K562 (cell line): ENCODE data around the gene VWA7. TPM values are rescaled to one million over a fixed set of nuclear protein-coding genes. Genes with fewer than 3 reads are reported as not detected.

Source experiments
- CAMTA2 ChIP-seq: fragments of 250-450 bp; sonication (Bioruptor Pico); conservative IDR thresholded peaks from 2 replicates; pipeline ENCODE4 v1.5.1; 2022
- CC2D1A ChIP-seq: fragments of 450-650 bp; IDR thresholded peaks from 2 replicates; pipeline ENCODE4 v1.6.1; 2017; ENCODE audit warnings: mild to moderate bottlenecking
- ETV6 ChIP-seq, 3 experiments: fragments of 150-350 bp in 1 of 3; sonication (generic) in 1 of 3; formaldehyde crosslinking in 1 of 3; IDR thresholded peaks; 2 replicates each; pipeline versions ENCODE4 v1.6.1 to v1.8.0; 2014 to 2022; ENCODE audit warnings: borderline replicate concordance in 2 of 3, low read depth in 2 of 3, antibody characterized with exemption in 1 of 3, low read length in 1 of 3, mild to moderate bottlenecking in 1 of 3, missing genetic modification reagents in 1 of 3
- KDM5B ChIP-seq: fragments of 200-600 bp; sonication (generic); IDR thresholded peaks from 2 replicates; pipeline ENCODE4 v1.6.1; 2012; ENCODE audit warnings: low read depth, mild to moderate bottlenecking, moderate library complexity, low read length, control low read depth, inconsistent platforms; ENCODE audit not compliant: insufficient replicate concordance
- KLF16 ChIP-seq: IDR thresholded peaks from 2 replicates; pipeline ENCODE4 v1.6.1; 2016; ENCODE audit warnings: antibody characterized with exemption
- MTA1 ChIP-seq: fragments of 450-650 bp; IDR thresholded peaks from 2 replicates; pipeline ENCODE4 v1.6.1; 2017; ENCODE audit warnings: borderline replicate concordance
- NBN ChIP-seq: fragments of 450-650 bp; IDR thresholded peaks from 2 replicates; pipeline ENCODE4 v1.6.1; 2016; ENCODE audit warnings: low read depth, mild to moderate bottlenecking
- PHF21A ChIP-seq: fragments of 450-650 bp; IDR thresholded peaks from 2 replicates; pipeline ENCODE4 v1.6.1; 2017; ENCODE audit warnings: low read depth, borderline replicate concordance
- TEAD1 ChIP-seq, 2 experiments: fragments of 450-650 bp in 1 of 2; sonication (generic) in 1 of 2; formaldehyde crosslinking; IDR thresholded peaks; 2 replicates each; pipeline versions ENCODE4 v1.4.0 to v1.8.0; 2020 to 2022; ENCODE audit warnings: mild to moderate bottlenecking in 2 of 2, missing genetic modification reagents in 1 of 2
- ZNF324 ChIP-seq: fragments of 250-450 bp; sonication (Bioruptor Pico); IDR thresholded peaks from 2 replicates; pipeline ENCODE4 v1.4.0; 2020; ENCODE audit warnings: mild to moderate bottlenecking
- polyA plus RNA-seq, 8 experiments: library from polyadenylated mRNA; depleted of rRNA in 4 of 8; stranded (reverse) in 5 of 8; unstranded in 3 of 8; fragments of >200 nt; fragmentation: Nextera tagmentation in 2 of 8; fragmentation: Illumina TruSeq in 1 of 8; extraction: Ambion mirVana in 2 of 8; extraction: Trizol in 1 of 8; gene quantifications; 2 replicates each; pipeline versions ENCODE4 v1.2.1 to v1.2.3, GENCODE V29; 2011 to 2014; ENCODE audit warnings: inconsistent platforms in 1 of 8, missing spikeins in 1 of 8
- total RNA-seq, 7 experiments: library from RNA; depleted of rRNA in 6 of 7; stranded (reverse); fragments of >200 nt in 6 of 7; fragmentation: Illumina TruSeq in 2 of 7; extraction: Trizol in 2 of 7; gene quantifications; 2 replicates each; pipeline versions ENCODE4 v1.2.1 to v1.2.3, GENCODE V29; 2011 to 2021; ENCODE audit warnings: low replicate concordance in 1 of 7
- TF ChIP-seq, protein P1 (sequence below): fragments of 450-650 bp; formaldehyde crosslinking; IDR thresholded peaks from 2 replicates; pipeline ENCODE4 v1.4.0; 2022; ENCODE audit warnings: missing genetic modification characterization
- TF ChIP-seq, protein P2 (sequence below): fragments of 450-650 bp; IDR thresholded peaks from 2 replicates; pipeline ENCODE4 v1.6.1; 2017; ENCODE audit warnings: mild to moderate bottlenecking, moderate library complexity
- TF ChIP-seq, protein P3 (sequence below): fragments of 200-800 bp; sonication (Bioruptor generic); IDR thresholded peaks from 2 replicates; pipeline ENCODE4 v1.6.1; 2016; ENCODE audit warnings: missing genetic modification characterization, missing compliant biosample characterization
- TF ChIP-seq, protein P4 (sequence below): sonication (generic); formaldehyde crosslinking; IDR thresholded peaks from 2 replicates; pipeline ENCODE4 v1.8.1; 2023; ENCODE audit warnings: mild to moderate bottlenecking, missing genetic modification reagents
- TF ChIP-seq, protein P5 (sequence below): fragments of 250-450 bp; sonication (Bioruptor Pico); IDR thresholded peaks from 2 replicates; pipeline ENCODE4 v1.5.0; 2021

VWA7 gene
- total and polyA plus RNA-seq, 9 of the 15 experiments (the other 6 are each of a cell fraction or from before 2014, with no cell fraction given): 0.18 to 2.9 (median 0.95) TPM

DNA sequence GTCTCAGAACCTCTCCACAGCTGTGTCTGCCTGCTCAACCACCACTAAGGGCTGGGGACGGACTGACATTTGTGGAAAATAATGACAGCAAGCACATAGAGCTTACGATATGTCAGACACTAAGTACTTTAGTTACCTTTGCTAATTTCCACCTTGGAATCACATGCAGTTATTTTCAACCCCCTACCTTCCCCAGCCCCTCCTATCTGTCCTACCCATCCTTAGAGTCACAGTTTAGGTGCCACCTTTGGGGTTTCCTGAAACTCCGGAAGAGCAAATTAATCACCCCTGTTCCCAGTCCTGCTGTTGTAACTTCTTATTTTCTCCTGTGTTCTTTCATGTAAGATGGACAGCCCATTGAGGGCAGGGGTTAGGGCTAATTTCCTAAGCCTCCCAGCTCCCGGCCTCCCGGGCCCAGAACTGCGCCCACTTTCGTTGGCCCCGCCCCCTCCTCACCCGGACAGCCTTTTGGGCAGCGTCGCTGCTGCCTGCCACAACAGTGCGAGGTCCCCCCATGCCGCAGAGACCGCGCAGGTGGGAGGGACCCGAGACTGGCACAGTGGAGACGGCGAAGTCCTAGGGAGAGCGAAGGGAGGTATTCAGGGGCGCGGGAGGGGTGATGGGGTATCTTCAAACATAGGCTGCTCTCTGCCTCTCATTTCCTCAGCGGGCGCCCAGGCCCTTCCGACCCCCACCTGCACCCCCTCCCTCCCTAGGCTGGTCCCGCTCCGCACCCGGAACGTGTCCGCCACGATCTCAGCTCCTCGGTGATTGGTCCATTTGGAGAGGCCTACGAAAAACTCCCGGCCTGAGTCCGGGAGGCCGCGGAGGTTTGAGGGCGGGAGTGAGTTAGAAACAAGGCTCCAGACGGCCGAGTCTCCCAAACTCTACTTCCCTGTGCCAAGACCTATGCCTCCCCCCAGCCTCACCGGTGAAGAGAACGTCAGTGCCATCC lies 49.1 kb downstream of the VWA7 start (continued):
- no peak for TF ChIP-seq NBN
- TF ChIP-seq, protein P1, sequence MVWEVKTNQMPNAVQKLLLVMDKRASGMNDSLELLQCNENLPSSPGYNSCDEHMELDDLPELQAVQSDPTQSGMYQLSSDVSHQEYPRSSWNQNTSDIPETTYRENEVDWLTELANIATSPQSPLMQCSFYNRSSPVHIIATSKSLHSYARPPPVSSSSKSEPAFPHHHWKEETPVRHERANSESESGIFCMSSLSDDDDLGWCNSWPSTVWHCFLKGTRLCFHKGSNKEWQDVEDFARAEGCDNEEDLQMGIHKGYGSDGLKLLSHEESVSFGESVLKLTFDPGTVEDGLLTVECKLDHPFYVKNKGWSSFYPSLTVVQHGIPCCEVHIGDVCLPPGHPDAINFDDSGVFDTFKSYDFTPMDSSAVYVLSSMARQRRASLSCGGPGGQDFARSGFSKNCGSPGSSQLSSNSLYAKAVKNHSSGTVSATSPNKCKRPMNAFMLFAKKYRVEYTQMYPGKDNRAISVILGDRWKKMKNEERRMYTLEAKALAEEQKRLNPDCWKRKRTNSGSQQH (CRISPR knock-in tag): peak; percentile 35; the same call in 1 of the 2 replicates
- TF ChIP-seq ZNF324: peak; percentile 6; the same call in 1 of the 2 replicates
- no peak for TF ChIP-seq CC2D1A
- TF ChIP-seq, protein P2, sequence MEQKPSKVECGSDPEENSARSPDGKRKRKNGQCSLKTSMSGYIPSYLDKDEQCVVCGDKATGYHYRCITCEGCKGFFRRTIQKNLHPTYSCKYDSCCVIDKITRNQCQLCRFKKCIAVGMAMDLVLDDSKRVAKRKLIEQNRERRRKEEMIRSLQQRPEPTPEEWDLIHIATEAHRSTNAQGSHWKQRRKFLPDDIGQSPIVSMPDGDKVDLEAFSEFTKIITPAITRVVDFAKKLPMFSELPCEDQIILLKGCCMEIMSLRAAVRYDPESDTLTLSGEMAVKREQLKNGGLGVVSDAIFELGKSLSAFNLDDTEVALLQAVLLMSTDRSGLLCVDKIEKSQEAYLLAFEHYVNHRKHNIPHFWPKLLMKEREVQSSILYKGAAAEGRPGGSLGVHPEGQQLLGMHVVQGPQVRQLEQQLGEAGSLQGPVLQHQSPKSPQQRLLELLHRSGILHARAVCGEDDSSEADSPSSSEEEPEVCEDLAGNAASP: no peak
- TF ChIP-seq, protein P3, sequence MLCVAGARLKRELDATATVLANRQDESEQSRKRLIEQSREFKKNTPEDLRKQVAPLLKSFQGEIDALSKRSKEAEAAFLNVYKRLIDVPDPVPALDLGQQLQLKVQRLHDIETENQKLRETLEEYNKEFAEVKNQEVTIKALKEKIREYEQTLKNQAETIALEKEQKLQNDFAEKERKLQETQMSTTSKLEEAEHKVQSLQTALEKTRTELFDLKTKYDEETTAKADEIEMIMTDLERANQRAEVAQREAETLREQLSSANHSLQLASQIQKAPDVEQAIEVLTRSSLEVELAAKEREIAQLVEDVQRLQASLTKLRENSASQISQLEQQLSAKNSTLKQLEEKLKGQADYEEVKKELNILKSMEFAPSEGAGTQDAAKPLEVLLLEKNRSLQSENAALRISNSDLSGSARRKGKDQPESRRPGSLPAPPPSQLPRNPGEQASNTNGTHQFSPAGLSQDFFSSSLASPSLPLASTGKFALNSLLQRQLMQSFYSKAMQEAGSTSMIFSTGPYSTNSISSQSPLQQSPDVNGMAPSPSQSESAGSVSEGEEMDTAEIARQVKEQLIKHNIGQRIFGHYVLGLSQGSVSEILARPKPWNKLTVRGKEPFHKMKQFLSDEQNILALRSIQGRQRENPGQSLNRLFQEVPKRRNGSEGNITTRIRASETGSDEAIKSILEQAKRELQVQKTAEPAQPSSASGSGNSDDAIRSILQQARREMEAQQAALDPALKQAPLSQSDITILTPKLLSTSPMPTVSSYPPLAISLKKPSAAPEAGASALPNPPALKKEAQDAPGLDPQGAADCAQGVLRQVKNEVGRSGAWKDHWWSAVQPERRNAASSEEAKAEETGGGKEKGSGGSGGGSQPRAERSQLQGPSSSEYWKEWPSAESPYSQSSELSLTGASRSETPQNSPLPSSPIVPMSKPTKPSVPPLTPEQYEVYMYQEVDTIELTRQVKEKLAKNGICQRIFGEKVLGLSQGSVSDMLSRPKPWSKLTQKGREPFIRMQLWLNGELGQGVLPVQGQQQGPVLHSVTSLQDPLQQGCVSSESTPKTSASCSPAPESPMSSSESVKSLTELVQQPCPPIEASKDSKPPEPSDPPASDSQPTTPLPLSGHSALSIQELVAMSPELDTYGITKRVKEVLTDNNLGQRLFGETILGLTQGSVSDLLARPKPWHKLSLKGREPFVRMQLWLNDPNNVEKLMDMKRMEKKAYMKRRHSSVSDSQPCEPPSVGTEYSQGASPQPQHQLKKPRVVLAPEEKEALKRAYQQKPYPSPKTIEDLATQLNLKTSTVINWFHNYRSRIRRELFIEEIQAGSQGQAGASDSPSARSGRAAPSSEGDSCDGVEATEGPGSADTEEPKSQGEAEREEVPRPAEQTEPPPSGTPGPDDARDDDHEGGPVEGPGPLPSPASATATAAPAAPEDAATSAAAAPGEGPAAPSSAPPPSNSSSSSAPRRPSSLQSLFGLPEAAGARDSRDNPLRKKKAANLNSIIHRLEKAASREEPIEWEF: no peak
- no peak for TF ChIP-seq PHF21A
- TF ChIP-seq, protein P4, sequence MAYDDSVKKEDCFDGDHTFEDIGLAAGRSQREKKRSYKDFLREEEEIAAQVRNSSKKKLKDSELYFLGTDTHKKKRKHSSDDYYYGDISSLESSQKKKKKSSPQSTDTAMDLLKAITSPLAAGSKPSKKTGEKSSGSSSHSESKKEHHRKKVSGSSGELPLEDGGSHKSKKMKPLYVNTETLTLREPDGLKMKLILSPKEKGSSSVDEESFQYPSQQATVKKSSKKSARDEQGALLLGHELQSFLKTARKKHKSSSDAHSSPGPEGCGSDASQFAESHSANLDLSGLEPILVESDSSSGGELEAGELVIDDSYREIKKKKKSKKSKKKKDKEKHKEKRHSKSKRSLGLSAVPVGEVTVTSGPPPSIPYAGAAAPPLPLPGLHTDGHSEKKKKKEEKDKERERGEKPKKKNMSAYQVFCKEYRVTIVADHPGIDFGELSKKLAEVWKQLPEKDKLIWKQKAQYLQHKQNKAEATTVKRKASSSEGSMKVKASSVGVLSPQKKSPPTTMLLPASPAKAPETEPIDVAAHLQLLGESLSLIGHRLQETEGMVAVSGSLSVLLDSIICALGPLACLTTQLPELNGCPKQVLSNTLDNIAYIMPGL (CRISPR knock-in tag): no peak
- TF ChIP-seq, protein P5, sequence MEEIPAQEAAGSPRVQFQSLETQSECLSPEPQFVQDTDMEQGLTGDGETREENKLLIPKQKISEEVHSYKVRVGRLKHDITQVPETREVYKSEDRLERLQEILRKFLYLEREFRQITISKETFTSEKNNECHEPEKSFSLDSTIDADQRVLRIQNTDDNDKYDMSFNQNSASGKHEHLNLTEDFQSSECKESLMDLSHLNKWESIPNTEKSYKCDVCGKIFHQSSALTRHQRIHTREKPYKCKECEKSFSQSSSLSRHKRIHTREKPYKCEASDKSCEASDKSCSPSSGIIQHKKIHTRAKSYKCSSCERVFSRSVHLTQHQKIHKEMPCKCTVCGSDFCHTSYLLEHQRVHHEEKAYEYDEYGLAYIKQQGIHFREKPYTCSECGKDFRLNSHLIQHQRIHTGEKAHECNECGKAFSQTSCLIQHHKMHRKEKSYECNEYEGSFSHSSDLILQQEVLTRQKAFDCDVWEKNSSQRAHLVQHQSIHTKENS: no peak
- TF ChIP-seq CAMTA2 (CRISPR knock-in tag): no peak
- TF ChIP-seq TEAD1 (CRISPR knock-in tag; IDR thresholded peaks at IDR 0.05): peak in 1 of 2 experiments; percentile 70; a peak in 2 of 4 replicates
- no peak for TF ChIP-seq ETV6 (IDR thresholded peaks at IDR 0.05; ENCODE audit: borderline replicate concordance in 1 of 2, low read depth in 2 of 2, low read length in 1 of 2)
- TF ChIP-seq ETV6 (CRISPR knock-in tag; IDR thresholded peaks at IDR 0.05; ENCODE audit: borderline replicate concordance): no peak
- no peak for TF ChIP-seq KLF16
- TF ChIP-seq KDM5B: peak; percentile 6
- TF ChIP-seq MTA1: no peak
